Prostate gland (tissue), 2 donors: Measurements from ENCODE around the gene ZNF385B. TPM values are rescaled to one million over a fixed set of nuclear protein-coding genes. Genes with fewer than 3 reads are reported as not detected.

Source experiments
- DNase-seq: peaks from one replicate; pipeline ENCODE4 v3.0.0-alpha.2; 2019; ENCODE audit warnings: low spot score
- H3K27ac ChIP-seq, 2 donors: fragments of 200-600 bp; sonication (generic); 2 replicates each; pipeline ENCODE4 v1.5.1; 2017 to 2019
- H3K27me3 ChIP-seq: fragments of 200-600 bp; sonication (generic); replicated peaks from 2 replicates; pipeline ENCODE4 v1.5.1; 2019; ENCODE audit not compliant: insufficient read depth
- H3K36me3 ChIP-seq, 2 donors: fragments of 200-600 bp; sonication (generic); 1 replicate in 1 of 2; 2 replicates in 1 of 2; pipeline versions ENCODE4 v1.5.1 to v1.8.1; 2017 to 2019
- H3K4me1 ChIP-seq: fragments of 200-600 bp; sonication (generic); replicated peaks from 2 replicates; pipeline ENCODE4 v1.5.1; 2019
- H3K4me3 ChIP-seq, 2 donors: fragments of 200-600 bp; sonication (generic); 2 replicates each; pipeline ENCODE4 v1.5.1; 2017 to 2019
- H3K9me3 ChIP-seq: fragments of 200-600 bp; sonication (generic); 2 replicates; pipeline ENCODE4 v1.5.1; 2017
- CTCF ChIP-seq, 4 experiments: fragments of 200-600 bp in 2 of 4; fragments of 450-650 bp in 2 of 4; sonication (generic) in 2 of 4; IDR thresholded peaks; 1 replicate in 3 of 4; 2 replicates in 1 of 4; pipeline ENCODE4 v1.5.1; 2016 to 2019; ENCODE audit warnings: antibody characterized with exemption in 4 of 4, mild to moderate bottlenecking in 2 of 4, moderate library complexity in 2 of 4
- POLR2A ChIP-seq: fragments of 450-650 bp; IDR thresholded peaks from one replicate; pipeline ENCODE4 v1.6.1; 2016; ENCODE audit warnings: antibody characterized with exemption, mild to moderate bottlenecking
- POLR2AphosphoS5 ChIP-seq: sonication (generic); formaldehyde crosslinking; IDR thresholded peaks from one replicate; pipeline ENCODE4 v1.6.1; 2017; ENCODE audit warnings: antibody characterized with exemption
- WGBS: methylation state at CpG from one replicate; pipeline ENCODE4 v1.1.5; 2018; 5-methylcytosine and 5-hydroxymethylcytosine counted together
- intact Hi-C: fragments of 100-400 bp; cut with DNase I; formaldehyde crosslinking; loops from one replicate; pipeline ENCODE4 v1.14.2; 2022
- total RNA-seq, 2 donors: library from RNA; depleted of rRNA; stranded (reverse); fragments of >200 nt; gene quantifications; one replicate each; pipeline ENCODE4 v1.1.0, GENCODE V29; 2016

The ZNF385B gene
- total RNA-seq, 2 donors from 2014 or later, result 4.9 to 35.7 TPM

- H3K4me1 ChIP-seq, result no peaks in the 10 kb centered on the region
These were observed 11.2 kb downstream of the ZNF385B start for GRCh38 chr2:179850188-179850587.

DNA sequence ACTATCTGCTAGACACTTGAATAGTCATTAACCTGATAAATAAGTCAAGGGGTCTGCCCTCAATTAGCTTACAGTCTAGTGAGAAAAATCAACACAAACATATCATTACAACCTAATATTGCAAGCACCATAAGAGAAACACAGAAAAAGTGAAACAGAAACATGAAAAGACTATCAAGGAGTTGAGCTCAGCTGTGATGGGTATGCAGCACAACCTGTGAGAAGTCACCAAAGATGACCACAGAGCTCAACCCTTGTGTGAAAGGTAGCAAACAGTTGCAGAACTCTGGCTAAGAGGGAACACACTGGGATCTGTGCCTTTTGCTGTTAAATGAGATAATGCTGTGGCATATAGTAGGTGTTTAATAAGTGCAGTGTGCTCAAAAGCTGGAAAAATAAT, 11.7 kb downstream of the ZNF385B start:
- DNase-seq, result no peak
- Histone ChIP-seq H3K9me3 (no peaks in the 10 kb centered on the region), H3K4me3 (no peak overlapping the region), H3K36me3 (no peaks in the 10 kb centered on the region), H3K27ac (no peak overlapping the region), H3K27me3 (peaks cover 5% of the 10 kb centered on the region), H3K4me1 (no peaks in the 10 kb centered on the region)
- no peak for TF ChIP-seq POLR2AphosphoS5
- no peak for TF ChIP-seq POLR2A
- TF ChIP-seq CTCF (IDR thresholded peaks at IDR 0.05), result no peak
- intact Hi-C loops, result no loop called here

More at GRCh38 chr2:179850188-179850587, 11.2 kb downstream of the ZNF385B start:
- intact Hi-C loops, result no loop called here
- no peak overlapping the region for H3K4me3 ChIP-seq
- H3K36me3 ChIP-seq, result no peaks in the 10 kb centered on the region
- 81% methylated on average over 1 of the region's 1 CpG for WGBS
- no peak for DNase-seq
- H3K9me3 ChIP-seq, result no peaks in the 10 kb centered on the region
- no peak overlapping the region for H3K27ac ChIP-seq
- peaks cover 5% of the 10 kb centered on the region for H3K27me3 ChIP-seq
- TF ChIP-seq CTCF (IDR thresholded peaks at IDR 0.05), result no peak
- TF ChIP-seq POLR2AphosphoS5, result no peak
- TF ChIP-seq POLR2A, result no peak

- no peak for DNase-seq
- Histone ChIP-seq H3K9me3 (no peaks in the 10 kb centered on the region), H3K27me3 (peaks cover 5% of the 10 kb centered on the region), H3K4me1 (no peaks in the 10 kb centered on the region), H3K36me3 (no peaks in the 10 kb centered on the region), H3K4me3 (no peak overlapping the region), H3K27ac (no peak overlapping the region)
- TF ChIP-seq POLR2AphosphoS5, result no peak
- no peak for TF ChIP-seq CTCF (IDR thresholded peaks at IDR 0.05)
- intact Hi-C loops, result no loop called here
These were observed 17.9 kb downstream of the ZNF385B start for GRCh38 chr2:179843541-179843940.

DNA sequence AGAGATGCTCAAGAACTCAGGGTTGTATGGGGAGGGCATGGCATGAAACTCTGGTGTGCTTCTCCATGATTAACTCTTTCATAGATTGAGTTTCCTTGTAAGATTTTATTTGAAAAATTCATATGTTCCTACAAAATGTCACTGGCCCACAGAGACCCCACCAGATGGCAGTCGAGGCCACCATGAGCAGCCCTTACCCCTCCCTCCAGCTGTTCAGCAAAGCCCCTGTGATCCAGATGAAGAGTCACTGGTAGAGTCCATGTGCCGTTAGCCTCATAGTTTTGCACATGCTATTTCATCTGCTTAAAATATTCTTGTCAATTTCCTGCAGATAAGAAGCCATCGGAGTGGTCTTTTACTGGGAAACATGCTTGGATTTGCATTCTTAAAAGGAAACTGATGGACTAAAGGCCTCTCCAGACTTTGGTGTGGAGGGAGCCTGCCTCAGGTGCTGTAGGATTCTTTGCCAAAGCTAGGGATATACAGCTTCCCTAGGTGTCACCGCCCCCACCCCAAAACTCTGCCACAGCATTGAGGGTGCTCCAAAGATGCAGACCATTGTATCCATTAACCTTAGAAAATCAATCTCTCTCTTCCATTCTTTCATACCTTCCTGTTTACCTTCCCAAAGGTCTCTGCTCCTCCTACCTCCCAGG, 18.8 kb downstream of the ZNF385B start:
- intact Hi-C loops, result no loop called here
- TF ChIP-seq CTCF (IDR thresholded peaks at IDR 0.05) (no peak), POLR2AphosphoS5 (no peak)
- DNase-seq, result no peak

DNA sequence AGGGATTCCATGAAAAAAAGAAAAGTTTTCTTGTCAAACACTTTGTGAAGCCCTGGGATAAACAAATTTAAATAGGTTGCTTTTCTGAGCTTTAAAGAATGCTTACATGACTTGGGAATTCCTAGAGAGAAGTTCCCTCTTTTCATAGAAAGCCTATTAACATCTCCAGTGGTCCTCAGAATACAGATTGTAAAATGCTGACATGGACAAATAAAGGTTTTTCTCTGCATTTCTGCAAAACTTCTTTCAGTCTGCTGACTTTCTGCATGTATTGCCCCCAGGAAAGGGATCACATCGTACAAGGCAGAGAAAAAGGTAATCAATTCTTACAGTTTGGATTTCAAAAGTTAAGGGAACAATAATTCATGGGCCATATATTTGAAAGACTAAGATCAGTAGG, 20.6 kb downstream of the ZNF385B start:
- Histone ChIP-seq H3K4me3 (no peak overlapping the region), H3K36me3 (no peaks in the 10 kb centered on the region), H3K9me3 (no peaks in the 10 kb centered on the region), H3K27me3 (no peaks in the 10 kb centered on the region), H3K27ac (no peak overlapping the region), H3K4me1 (no peaks in the 10 kb centered on the region)
- DNase-seq, result no peak
- WGBS, result 85% methylated on average over 1 of the region's 1 CpG
- intact Hi-C loops, result no loop called here
- TF ChIP-seq POLR2A (no peak), POLR2AphosphoS5 (no peak), CTCF (IDR thresholded peaks at IDR 0.05) (no peak)

More for the DNA sequence above, 18.8 kb downstream of the ZNF385B start:
- Histone ChIP-seq H3K36me3 (no peaks in the 10 kb centered on the region), H3K4me3 (no peak overlapping the region), H3K4me1 (no peaks in the 10 kb centered on the region), H3K27me3 (peaks cover 5% of the 10 kb centered on the region), H3K27ac (no peak overlapping the region), H3K9me3 (no peaks in the 10 kb centered on the region)
- WGBS, result 56% methylated on average over 4 of the region's 4 CpGs
